Spinal cord (tissue), 10 donors: ENCODE results near the gene CTSH. TPM values are rescaled to one million over a fixed set of nuclear protein-coding genes. Genes with fewer than 3 reads are reported as not detected.
A peak's percentile ranks its signal among the peaks of the same experiment; 100 is the strongest.

Experiments
- DNase-seq, 6 donors: peaks; one replicate each; pipeline versions ENCODE4 v3.0.0 to v3.0.0-alpha.2; 2013 to 2015; ENCODE audit warnings: low spot score in 6 of 6, low read depth in 4 of 6
- H3K27ac ChIP-seq: one replicate; pipeline ENCODE4 v1.5.1; 2013; ENCODE audit warnings: low read depth, low read length, control low read depth
- H3K27me3 ChIP-seq: one replicate; pipeline ENCODE4 v1.6.1; 2013; ENCODE audit warnings: low read length; ENCODE audit not compliant: control insufficient read depth, insufficient read depth
- H3K36me3 ChIP-seq: one replicate; pipeline ENCODE4 v1.6.1; 2013; ENCODE audit warnings: low read length; ENCODE audit not compliant: control insufficient read depth, insufficient read depth
- H3K4me1 ChIP-seq: one replicate; pipeline ENCODE4 v1.6.1; 2013; ENCODE audit warnings: low read length; ENCODE audit not compliant: control insufficient read depth, insufficient read depth
- H3K4me3 ChIP-seq: one replicate; pipeline ENCODE4 v1.5.1; 2013; ENCODE audit warnings: low read depth, low read length, control low read depth
- H3K9me3 ChIP-seq: one replicate; pipeline ENCODE4 v1.6.1; 2013; ENCODE audit warnings: low read length; ENCODE audit not compliant: control insufficient read depth, insufficient read depth
- WGBS: methylation state at CpG from one replicate; pipeline ENCODE4 v1.1.5; 2013; ENCODE audit warnings: missing lambda C conversion rate; ENCODE audit not compliant: insufficient coverage; 5-methylcytosine and 5-hydroxymethylcytosine counted together
- polyA plus RNA-seq, 2 donors: library from polyadenylated mRNA; unstranded; fragments of 120-200 nt; gene quantifications; one replicate each; pipeline ENCODE4 v1.2.1, GENCODE V29; 2013; ENCODE audit not compliant: insufficient read length in 2 of 2
- total RNA-seq, 2 donors: library from RNA; depleted of rRNA in 1 of 2; stranded (reverse); fragments of 120-200 nt in 1 of 2; fragments of >200 nt in 1 of 2; gene quantifications; one replicate each; pipeline versions ENCODE4 v1.2.3 to v1.2.4, GENCODE V29; 2013 to 2014
- donor health status: healthy.

The CTSH gene
- total and polyA plus RNA-seq, 4 donors: 33.6 to 94.2 (median 48.9) TPM

- Histone ChIP-seq H3K27me3 (no peaks in the 10 kb centered on the region), H3K9me3 (no peaks in the 10 kb centered on the region), H3K4me3 (no peak overlapping the region), H3K36me3 (peaks cover 60% of the 10 kb centered on the region), H3K4me1 (no peaks in the 10 kb centered on the region), H3K27ac (no peak overlapping the region)
- no peak for DNase-seq
- 92% methylated on average over 17 of the region's 18 CpGs for WGBS
Measured at GRCh38 chr15:78923480-78924360, 21.1 kb downstream of the CTSH start.

GRCh38 chr15:78923015-78923414 is 21.8 kb downstream of the CTSH start:
- no peak overlapping the region for H3K27ac ChIP-seq
- no peaks in the 10 kb centered on the region for H3K4me1 ChIP-seq
- no peaks in the 10 kb centered on the region for H3K27me3 ChIP-seq
- no peak overlapping the region for H3K4me3 ChIP-seq
- WGBS: 40% methylated on average over 1 of the region's 7 CpGs
- no peak for DNase-seq
- peaks cover 63% of the 10 kb centered on the region for H3K36me3 ChIP-seq
- no peaks in the 10 kb centered on the region for H3K9me3 ChIP-seq

GRCh38 chr15:78922527-78922926 is 22.3 kb downstream of the CTSH start:
- Histone ChIP-seq H3K4me1 (no peaks in the 10 kb centered on the region), H3K27me3 (no peaks in the 10 kb centered on the region), H3K9me3 (no peaks in the 10 kb centered on the region), H3K4me3 (no peak overlapping the region), H3K27ac (no peak overlapping the region), H3K36me3 (peaks cover 63% of the 10 kb centered on the region)
- DNase-seq: no peak
- 84% methylated on average over 5 of the region's 7 CpGs for WGBS

GRCh38 chr15:78921940-78922339 is 22.9 kb downstream of the CTSH start:
- Histone ChIP-seq H3K4me1 (no peaks in the 10 kb centered on the region), H3K36me3 (peaks cover 58% of the 10 kb centered on the region), H3K27me3 (no peaks in the 10 kb centered on the region), H3K9me3 (no peaks in the 10 kb centered on the region), H3K4me3 (no peak overlapping the region), H3K27ac (no peak overlapping the region)
- 84% methylated on average over 11 of the region's 14 CpGs for WGBS
- DNase-seq: no peak

- Histone ChIP-seq H3K9me3 (no peaks in the 10 kb centered on the region), H3K36me3 (peaks cover 57% of the 10 kb centered on the region), H3K27me3 (no peaks in the 10 kb centered on the region), H3K4me1 (no peaks in the 10 kb centered on the region), H3K27ac (no peak overlapping the region), H3K4me3 (no peak overlapping the region)
- DNase-seq: no peak
- WGBS: 93% methylated on average over 6 of the region's 6 CpGs
Measured at GRCh38 chr15:78921517-78921916, 23.3 kb downstream of the CTSH start.

GRCh38 chr15:78917888-78918287 is 27.0 kb downstream of the CTSH start:
- no peak for DNase-seq
- H3K36me3 ChIP-seq: peaks cover 56% of the 10 kb centered on the region
- H3K4me1 ChIP-seq: no peaks in the 10 kb centered on the region
- WGBS: no CpG with 5 or more reads among the region's 4 CpGs
- H3K9me3 ChIP-seq: no peaks in the 10 kb centered on the region
- H3K4me3 ChIP-seq: no peak overlapping the region
- no peak overlapping the region for H3K27ac ChIP-seq
- H3K27me3 ChIP-seq: no peaks in the 10 kb centered on the region

- Histone ChIP-seq H3K27me3 (no peaks in the 10 kb centered on the region), H3K4me1 (no peaks in the 10 kb centered on the region), H3K36me3 (peaks cover 46% of the 10 kb centered on the region), H3K27ac (no peak overlapping the region), H3K9me3 (no peaks in the 10 kb centered on the region), H3K4me3 (no peak overlapping the region)
- no CpG with 5 or more reads among the region's 4 CpGs for WGBS
- DNase-seq: no peak
Measured at GRCh38 chr15:78916088-78916487, 28.8 kb downstream of the CTSH start.

- DNase-seq: peak in 1 of 6 donors; percentile 20
- Histone ChIP-seq H3K4me3 (no peak overlapping the region), H3K36me3 (peaks cover 50% of the 10 kb centered on the region), H3K27me3 (no peaks in the 10 kb centered on the region), H3K4me1 (no peaks in the 10 kb centered on the region), H3K9me3 (no peaks in the 10 kb centered on the region), H3K27ac (no peak overlapping the region)
- 82% methylated on average over 5 of the region's 12 CpGs for WGBS
Measured at GRCh38 chr15:78915341-78916087, 29.3 kb downstream of the CTSH start.

- Histone ChIP-seq H3K36me3 (peaks cover 49% of the 10 kb centered on the region), H3K27me3 (no peaks in the 10 kb centered on the region), H3K4me1 (no peaks in the 10 kb centered on the region), H3K27ac (no peak overlapping the region), H3K9me3 (no peaks in the 10 kb centered on the region), H3K4me3 (no peak overlapping the region)
- DNase-seq: no peak
- 72% methylated on average over 6 of the region's 13 CpGs for WGBS
Measured at GRCh38 chr15:78914027-78914764, 30.6 kb downstream of the CTSH start.
